Stimulated activated CD4-positive, alpha-beta T cell treated with anti-CD3 and anti-CD28 coated beads, Interleukin-2, amount 100 ng/mL, for 48 hours (primary cell): ENCODE measurements around the gene SIK3.
"Not testable (repeated sequence)": the region's sequence is repeated elsewhere in the genome, so short reads cannot be mapped to it uniquely, and the experiment has no call there.

Experiments
- DNase-seq, 2 donors: peaks; one replicate each; pipeline ENCODE4 v3.0.0-alpha.2; 2020

The SIK3 gene

GRCh38 chr11:116813781-116814471, 284.3 kb downstream of the SIK3 start:
- DNase-seq, result no peak

DNA sequence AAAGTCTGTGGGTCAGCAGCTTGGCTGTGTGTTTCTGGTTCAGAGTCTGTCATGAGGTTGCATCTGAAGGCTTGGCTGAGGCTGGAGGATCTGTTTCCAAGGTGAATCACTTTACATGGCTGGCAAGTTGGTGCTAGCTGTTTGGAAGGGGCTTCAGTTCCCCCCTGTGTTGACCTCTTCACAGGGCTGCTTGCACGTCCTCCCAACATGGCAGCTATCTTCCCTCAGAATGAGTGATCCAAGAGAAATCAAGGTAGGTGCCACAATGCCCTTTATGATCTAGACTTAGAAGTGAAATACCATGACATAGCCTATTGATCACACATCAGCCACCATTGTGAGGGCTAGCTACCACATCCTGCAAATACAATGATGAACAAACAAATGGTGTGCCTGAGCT, 285.1 kb downstream of the SIK3 start:
- DNase-seq, result no peak

- DNase-seq, result no peak
Measured at GRCh38 chr11:116812109-116812508, 286.1 kb downstream of the SIK3 start.

DNA sequence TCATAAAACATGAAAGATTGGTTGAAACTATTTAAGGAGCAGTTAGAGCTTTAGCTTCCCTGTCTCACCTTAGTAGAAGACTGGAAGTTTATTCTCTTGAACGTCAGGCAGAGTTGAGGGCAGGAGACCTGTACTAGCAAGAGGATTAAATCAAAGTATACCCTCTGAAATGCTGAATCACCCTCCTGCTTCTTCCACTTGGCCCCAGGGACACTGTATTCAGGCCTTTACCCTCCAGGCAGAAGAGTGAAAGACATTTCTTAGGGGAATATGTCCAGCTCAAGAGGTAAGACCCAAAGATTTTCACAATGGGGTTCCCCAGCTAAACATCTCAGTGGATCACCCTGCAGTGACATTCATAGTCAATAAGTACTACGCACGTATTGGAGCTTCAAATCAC, 287.0 kb downstream of the SIK3 start:
- DNase-seq, result no peak

DNA sequence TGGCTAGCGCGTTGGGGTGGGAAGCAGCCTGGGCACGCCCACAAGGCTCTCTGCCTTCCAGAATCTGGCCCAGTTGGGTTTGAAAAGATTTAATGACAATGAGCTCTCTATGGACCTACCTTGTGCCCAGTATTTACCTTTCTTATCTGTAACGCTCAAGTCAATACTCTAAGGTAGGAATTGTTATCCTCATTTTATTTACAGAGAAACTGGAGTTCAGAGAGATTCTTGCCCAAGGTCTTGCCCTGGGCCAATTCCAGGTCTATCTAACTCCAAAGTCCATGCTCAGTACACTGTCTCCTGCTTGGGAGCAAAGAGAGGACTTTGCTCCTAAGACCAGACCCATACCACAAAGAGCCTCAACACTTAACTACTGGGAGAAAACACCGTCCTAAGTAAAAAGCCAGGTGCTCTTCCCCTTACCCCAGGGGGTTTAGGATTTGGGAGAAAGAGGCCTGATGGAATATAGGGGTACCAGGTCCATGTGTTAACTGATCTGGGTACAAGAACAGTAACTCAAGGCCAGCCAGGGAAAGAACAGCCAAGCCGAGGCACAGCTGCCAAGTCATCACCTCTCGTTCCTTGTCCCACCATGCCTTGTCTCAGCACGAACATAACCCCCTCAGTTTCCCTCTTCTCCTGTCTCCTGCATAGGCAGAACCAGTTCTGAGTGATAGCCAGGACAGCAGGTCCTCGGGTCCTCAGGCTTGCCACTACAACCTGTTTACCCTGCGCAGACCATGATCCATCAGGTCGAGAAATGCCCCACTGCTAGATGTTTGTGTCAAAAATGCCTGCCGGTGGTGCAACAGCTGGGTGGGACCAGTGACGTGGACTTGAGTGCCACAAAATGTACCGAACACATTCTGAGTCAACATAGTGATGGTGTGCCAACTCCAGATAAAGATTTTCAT, 289.7 kb downstream of the SIK3 start:
- DNase-seq, result no peak

DNA sequence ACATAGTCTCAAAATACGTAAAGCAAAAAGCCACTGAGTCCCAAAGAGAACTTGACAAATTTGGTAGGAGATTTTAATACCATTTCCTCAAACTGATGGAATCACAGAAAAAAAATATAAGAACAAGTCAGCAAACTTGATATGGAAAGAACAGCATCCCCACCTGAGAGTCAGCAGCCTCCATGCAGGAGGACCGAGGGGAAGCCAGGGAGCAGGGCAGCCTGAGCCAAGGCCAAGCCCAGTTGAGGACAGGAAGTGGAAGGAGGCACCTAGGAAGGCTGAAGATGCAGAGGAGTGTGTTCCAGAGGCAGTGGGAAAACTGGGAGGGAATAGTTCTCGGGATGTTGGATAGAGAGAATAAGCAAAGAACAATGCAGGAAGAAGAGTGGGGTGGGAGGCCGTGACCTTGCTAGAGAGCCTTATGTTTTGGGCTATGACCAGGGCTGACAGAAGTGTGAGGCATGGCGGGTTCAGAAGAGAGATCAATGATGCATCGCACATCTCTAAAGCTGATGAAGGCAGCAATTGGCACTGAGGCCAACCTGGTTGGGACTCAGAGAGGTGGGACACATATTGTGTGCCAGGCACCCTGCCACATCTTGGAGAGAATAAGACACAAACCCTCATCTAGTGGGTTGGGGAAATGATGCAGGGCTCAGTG, 290.5 kb downstream of the SIK3 start:
- no peak for DNase-seq

DNA sequence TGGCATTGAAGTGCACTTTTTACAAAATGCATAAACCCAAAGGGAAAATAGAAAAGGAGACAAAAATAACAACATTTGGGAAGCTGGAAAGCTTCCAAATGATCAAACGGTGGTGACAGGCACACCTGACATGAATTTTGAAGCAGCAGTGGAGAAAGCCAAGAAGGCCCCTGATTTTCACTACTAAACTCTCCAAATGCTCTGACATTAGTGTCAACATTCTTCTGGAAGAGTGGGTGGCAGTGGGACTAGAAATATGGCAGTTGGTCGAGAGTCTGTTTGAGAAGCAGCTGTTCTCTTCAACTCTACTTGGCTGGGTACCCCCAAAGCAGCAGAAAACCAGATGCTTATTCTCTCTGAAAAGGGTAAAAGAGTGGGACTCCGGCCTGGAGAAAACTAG, 294.2 kb downstream of the SIK3 start:
- no peak for DNase-seq

- not testable (repeated sequence) for DNase-seq
Measured at GRCh38 chr11:116801662-116802061, 296.6 kb downstream of the SIK3 start.

DNA sequence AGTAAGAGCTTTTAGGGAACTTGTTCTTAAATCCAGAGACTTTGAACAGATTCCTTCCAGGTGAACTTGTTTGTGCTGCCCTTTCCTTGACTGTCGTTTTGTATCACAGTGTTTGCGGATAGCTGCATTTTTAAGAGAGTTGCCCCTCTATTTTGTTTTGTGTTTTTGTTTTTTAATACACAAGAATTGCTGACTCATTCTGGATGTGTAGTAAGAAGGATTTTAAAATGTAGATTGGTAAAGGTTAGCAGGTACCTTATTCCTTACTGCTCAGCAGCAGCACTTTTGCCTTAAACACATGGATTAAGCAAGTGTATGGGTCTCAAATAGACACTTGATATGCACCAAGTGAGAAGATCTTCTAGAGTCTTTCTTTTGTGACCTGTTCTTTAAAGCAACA, 297.6 kb downstream of the SIK3 start:
- DNase-seq, result no peak

- no peak for DNase-seq
Measured at GRCh38 chr11:116798368-116798767, 299.9 kb downstream of the SIK3 start.

GRCh38 chr11:116797816-116798215, 300.4 kb downstream of the SIK3 start:
- no peak for DNase-seq

GRCh38 chr11:116796548-116796947, 301.7 kb downstream of the SIK3 start:
- DNase-seq, result no peak

DNA sequence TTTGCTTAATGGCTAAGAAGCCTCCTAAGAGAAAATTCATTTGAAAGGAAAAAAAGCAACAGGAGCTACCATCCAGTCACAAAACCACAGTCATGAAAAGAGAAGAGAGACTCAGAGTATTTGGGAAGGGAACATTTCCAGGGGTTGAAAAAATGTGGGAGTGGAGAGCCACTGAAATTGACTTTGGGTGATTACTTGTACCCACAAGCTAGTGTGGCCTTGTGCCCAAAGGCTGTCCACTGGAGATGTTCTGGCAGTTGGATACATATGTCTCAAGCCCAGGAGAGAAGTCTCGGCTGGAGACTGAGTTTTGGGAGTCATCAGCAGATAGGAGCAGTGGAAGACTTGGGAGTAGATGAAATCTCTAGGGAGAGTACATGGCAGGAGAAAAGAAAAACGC, 303.4 kb downstream of the SIK3 start:
- no peak for DNase-seq

- DNase-seq, result no peak
Measured at GRCh38 chr11:116793772-116794097, 304.5 kb downstream of the SIK3 start.
